KOPT-K1 (cell line): ENCODE measurements around the gene CYSRT1.
"Not testable (repeated sequence)": the region's sequence is repeated elsewhere in the genome, so short reads cannot be mapped to it uniquely, and the experiment has no call there.

ENCODE experiments used
- H3K27ac ChIP-seq: fragments of 200-600 bp; sonication (generic); 2 replicates; pipeline ENCODE4 v1.5.1; 2016; ENCODE audit warnings: antibody characterized with exemption, mild to moderate bottlenecking, low read depth, low read length; ENCODE audit not compliant: poor library complexity, severe bottlenecking
- H3K36me3 ChIP-seq: fragments of 200-600 bp; sonication (generic); 2 replicates; pipeline ENCODE4 v1.5.1; 2017; ENCODE audit warnings: antibody characterized with exemption, mild to moderate bottlenecking, low read length, moderate library complexity; ENCODE audit not compliant: insufficient read depth
- H3K9me3 ChIP-seq: fragments of 200-600 bp; sonication (generic); 2 replicates; pipeline ENCODE4 v1.5.1; 2017; ENCODE audit warnings: antibody characterized with exemption, low read length, mild to moderate bottlenecking; ENCODE audit not compliant: insufficient read depth, poor library complexity, severe bottlenecking

The CYSRT1 gene

GRCh38 chr9:137241490-137242268 is 16.7 kb downstream of the CYSRT1 start:
- Histone ChIP-seq H3K9me3 (no peaks in the 10 kb centered on the region), H3K36me3 (peaks cover 23% of the 10 kb centered on the region), H3K27ac (peak overlapping the region; percentile 71)

GRCh38 chr9:137242269-137243203 is 17.6 kb downstream of the CYSRT1 start:
- H3K27ac ChIP-seq, result peak overlapping the region; percentile 71
- no peaks in the 10 kb centered on the region for H3K9me3 ChIP-seq
- H3K36me3 ChIP-seq, result peaks cover 23% of the 10 kb centered on the region

GRCh38 chr9:137243266-137243625 is 18.3 kb downstream of the CYSRT1 start:
- peaks cover 23% of the 10 kb centered on the region for H3K36me3 ChIP-seq
- not testable (repeated sequence) for H3K27ac ChIP-seq

GRCh38 chr9:137243626-137244485 is 18.9 kb downstream of the CYSRT1 start:
- Histone ChIP-seq H3K27ac (no peak overlapping the region), H3K9me3 (no peaks in the 10 kb centered on the region), H3K36me3 (peaks cover 23% of the 10 kb centered on the region)

More at GRCh38 chr9:137243266-137243625, 18.3 kb downstream of the CYSRT1 start:
- H3K9me3 ChIP-seq, result not testable (repeated sequence)

GRCh38 chr9:137244486-137245449 is 19.8 kb downstream of the CYSRT1 start:
- Histone ChIP-seq H3K9me3 (no peaks in the 10 kb centered on the region), H3K36me3 (peaks cover 23% of the 10 kb centered on the region), H3K27ac (no peak overlapping the region)

GRCh38 chr9:137245450-137246421 is 20.8 kb downstream of the CYSRT1 start:
- Histone ChIP-seq H3K36me3 (peaks cover 23% of the 10 kb centered on the region), H3K27ac (no peak overlapping the region), H3K9me3 (no peaks in the 10 kb centered on the region)

- Histone ChIP-seq H3K9me3 (no peaks in the 10 kb centered on the region), H3K36me3 (peaks cover 18% of the 10 kb centered on the region), H3K27ac (no peak overlapping the region)
Measured at GRCh38 chr9:137247135-137247915, 22.4 kb downstream of the CYSRT1 start.

- no peak overlapping the region for H3K27ac ChIP-seq
- H3K9me3 ChIP-seq, result no peaks in the 10 kb centered on the region
- peaks cover 13% of the 10 kb centered on the region for H3K36me3 ChIP-seq
Measured at GRCh38 chr9:137247916-137248175, 22.9 kb downstream of the CYSRT1 start.

- no peaks in the 10 kb centered on the region for H3K9me3 ChIP-seq
- no peaks in the 10 kb centered on the region for H3K36me3 ChIP-seq
- no peak overlapping the region for H3K27ac ChIP-seq
Measured at GRCh38 chr9:137250329-137251193, 25.6 kb downstream of the CYSRT1 start.

- no peak within 1 kb of the TSS for H3K27ac ChIP-seq
Measured at GRCh38 chr9:137251194-137251461, 26.2 kb downstream of the CYSRT1 start, which contains the start of gene STPG3. STPG3 (plus strand) TSS chr9:137251286; CDS start chr9:137251287, 1 bp downstream.

GRCh38 chr9:137251490-137252268 is 26.7 kb downstream of the CYSRT1 start:
- Histone ChIP-seq H3K27ac (no peak overlapping the region), H3K9me3 (no peaks in the 10 kb centered on the region), H3K36me3 (peaks cover 3% of the 10 kb centered on the region; the same call in 1 of the 2 replicates)

More at GRCh38 chr9:137251194-137251461, 26.2 kb downstream of the CYSRT1 start, which contains the start of gene STPG3:
- Histone ChIP-seq H3K36me3 (no peaks in the 10 kb centered on the region), H3K9me3 (no peaks in the 10 kb centered on the region)
